T-helper 1 cell treated with Interleukin-12 subunit alpha and Interleukin-12 subunit beta and Interleukin-4 antibody, amounts not matched to agents 30 ng/mL and 1 ng/mL, for 36 hours (primary cell): ENCODE data around the gene FBXW4. TPM values are rescaled to one million over a fixed set of nuclear protein-coding genes. Genes with fewer than 3 reads are reported as not detected.

Experiments
- intact Hi-C: fragments of 100-400 bp; cut with micrococcal nuclease; formaldehyde crosslinking; loops from one replicate; pipeline ENCODE4 v1.15.1; 2024
- total RNA-seq: library from RNA; stranded (reverse); gene quantifications from 2 replicates; pipeline ENCODE4 v1.2.3, GENCODE V29; 2022

FBXW4 gene
- total RNA-seq, 1 donor from 2014 or later, result 44.0 TPM

GRCh38 chr10:101588879-101589278 is 106.1 kb downstream of the FBXW4 start:
- intact Hi-C loops, result loop anchor here (1.0 kb wide), 5 partner anchors 19 to 528 kb away; partner anchors contain the start of genes ARMH3, KAZALD1 and NPM3

GRCh38 chr10:101587725-101588653 is 107.0 kb downstream of the FBXW4 start, which contains the start of the genes DPCD and POLL:
TSS of gene DPCD (plus strand) at chr10:101588321. CDS start at chr10:101588337, 16 bp downstream.
TSS of gene POLL (minus strand) at chr10:101588257. CDS start at chr10:101587360, 897 bp downstream.
- intact Hi-C loops, result loop anchor here (1.0 kb wide), 5 partner anchors 18 to 527 kb away; partner anchors contain the start of genes ARMH3, KAZALD1 and NPM3

GRCh38 chr10:101585841-101586240 is 109.1 kb downstream of the FBXW4 start:
- intact Hi-C loops, result no loop called here

GRCh38 chr10:101580486-101581399 is 114.2 kb downstream of the FBXW4 start:
- intact Hi-C loops, result no loop called here

- intact Hi-C loops, result no loop called here
Measured at GRCh38 chr10:101579516-101579870, 115.5 kb downstream of the FBXW4 start.

GRCh38 chr10:101578803-101579515 is 116.0 kb downstream of the FBXW4 start:
- intact Hi-C loops, result no loop called here

GRCh38 chr10:101578192-101578591 is 116.8 kb downstream of the FBXW4 start:
- intact Hi-C loops, result no loop called here

- intact Hi-C loops, result no loop called here
Measured at GRCh38 chr10:101577121-101577871, 117.7 kb downstream of the FBXW4 start.

- intact Hi-C loops, result no loop called here
Measured at GRCh38 chr10:101576211-101576863, 118.6 kb downstream of the FBXW4 start.

GRCh38 chr10:101575580-101576210 is 119.3 kb downstream of the FBXW4 start:
- intact Hi-C loops, result no loop called here

GRCh38 chr10:101575091-101575490 is 119.9 kb downstream of the FBXW4 start:
- intact Hi-C loops, result no loop called here

GRCh38 chr10:101573885-101574753 is 120.9 kb downstream of the FBXW4 start:
- intact Hi-C loops, result no loop called here

- intact Hi-C loops, result no loop called here
Measured at GRCh38 chr10:101572785-101573184, 122.2 kb downstream of the FBXW4 start.

GRCh38 chr10:101572126-101572525 is 122.8 kb downstream of the FBXW4 start:
- intact Hi-C loops, result no loop called here

GRCh38 chr10:101571271-101571925 is 123.6 kb downstream of the FBXW4 start:
- intact Hi-C loops, result no loop called here

GRCh38 chr10:101570428-101571270 is 124.3 kb downstream of the FBXW4 start:
- intact Hi-C loops, result loop anchor here (1.0 kb wide), 7 partner anchors 18 to 409 kb away; partner anchors contain the start of genes DPCD and POLL
